DMS53 (cell line): ENCODE data around the gene ANKMY1.

Source experiments
- DNase-seq: peaks from one replicate; lab custom pipeline; 2025; lab: John Stamatoyannopoulos, UW

ANKMY1 gene, protein sequence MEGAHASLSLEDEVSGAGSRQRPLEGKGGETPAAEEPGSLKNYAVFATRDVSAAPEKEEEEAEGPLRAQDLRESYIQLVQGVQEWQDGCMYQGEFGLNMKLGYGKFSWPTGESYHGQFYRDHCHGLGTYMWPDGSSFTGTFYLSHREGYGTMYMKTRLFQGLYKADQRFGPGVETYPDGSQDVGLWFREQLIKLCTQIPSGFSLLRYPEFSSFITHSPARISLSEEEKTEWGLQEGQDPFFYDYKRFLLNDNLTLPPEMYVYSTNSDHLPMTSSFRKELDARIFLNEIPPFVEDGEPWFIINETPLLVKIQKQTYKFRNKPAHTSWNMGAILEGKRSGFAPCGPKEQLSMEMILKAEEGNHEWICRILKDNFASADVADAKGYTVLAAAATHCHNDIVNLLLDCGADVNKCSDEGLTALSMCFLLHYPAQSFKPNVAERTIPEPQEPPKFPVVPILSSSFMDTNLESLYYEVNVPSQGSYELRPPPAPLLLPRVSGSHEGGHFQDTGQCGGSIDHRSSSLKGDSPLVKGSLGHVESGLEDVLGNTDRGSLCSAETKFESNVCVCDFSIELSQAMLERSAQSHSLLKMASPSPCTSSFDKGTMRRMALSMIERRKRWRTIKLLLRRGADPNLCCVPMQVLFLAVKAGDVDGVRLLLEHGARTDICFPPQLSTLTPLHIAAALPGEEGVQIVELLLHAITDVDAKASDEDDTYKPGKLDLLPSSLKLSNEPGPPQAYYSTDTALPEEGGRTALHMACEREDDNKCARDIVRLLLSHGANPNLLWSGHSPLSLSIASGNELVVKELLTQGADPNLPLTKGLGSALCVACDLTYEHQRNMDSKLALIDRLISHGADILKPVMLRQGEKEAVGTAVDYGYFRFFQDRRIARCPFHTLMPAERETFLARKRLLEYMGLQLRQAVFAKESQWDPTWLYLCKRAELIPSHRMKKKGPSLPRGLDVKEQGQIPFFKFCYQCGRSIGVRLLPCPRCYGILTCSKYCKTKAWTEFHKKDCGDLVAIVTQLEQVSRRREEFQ

DNA sequence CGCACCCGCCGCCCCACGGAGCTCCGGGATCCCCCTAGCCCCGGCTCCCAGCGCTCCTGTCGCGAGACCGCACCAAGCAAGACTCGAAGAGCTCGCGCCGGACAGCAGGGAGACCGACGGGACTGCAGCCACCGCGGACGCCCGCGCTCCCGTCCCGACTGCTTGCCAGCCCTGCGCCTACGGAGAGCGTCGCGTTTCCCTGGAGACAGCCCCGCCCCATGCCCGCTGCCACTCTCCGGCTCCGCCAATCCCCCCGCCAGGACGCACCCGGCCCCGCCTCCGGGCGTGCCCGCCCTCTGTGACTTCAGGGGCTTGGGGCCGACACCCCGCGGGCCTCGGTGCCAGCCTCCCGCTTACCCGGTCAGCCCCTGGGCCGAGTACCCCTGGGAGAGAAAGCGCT is at the start of gene ANKMY1:
ANKMY1 (minus strand) TSS at position 181 of the 400 bp plus-strand sequence. CDS start 653 bp downstream, outside the sequence.
- no peak for DNase-seq

DNA sequence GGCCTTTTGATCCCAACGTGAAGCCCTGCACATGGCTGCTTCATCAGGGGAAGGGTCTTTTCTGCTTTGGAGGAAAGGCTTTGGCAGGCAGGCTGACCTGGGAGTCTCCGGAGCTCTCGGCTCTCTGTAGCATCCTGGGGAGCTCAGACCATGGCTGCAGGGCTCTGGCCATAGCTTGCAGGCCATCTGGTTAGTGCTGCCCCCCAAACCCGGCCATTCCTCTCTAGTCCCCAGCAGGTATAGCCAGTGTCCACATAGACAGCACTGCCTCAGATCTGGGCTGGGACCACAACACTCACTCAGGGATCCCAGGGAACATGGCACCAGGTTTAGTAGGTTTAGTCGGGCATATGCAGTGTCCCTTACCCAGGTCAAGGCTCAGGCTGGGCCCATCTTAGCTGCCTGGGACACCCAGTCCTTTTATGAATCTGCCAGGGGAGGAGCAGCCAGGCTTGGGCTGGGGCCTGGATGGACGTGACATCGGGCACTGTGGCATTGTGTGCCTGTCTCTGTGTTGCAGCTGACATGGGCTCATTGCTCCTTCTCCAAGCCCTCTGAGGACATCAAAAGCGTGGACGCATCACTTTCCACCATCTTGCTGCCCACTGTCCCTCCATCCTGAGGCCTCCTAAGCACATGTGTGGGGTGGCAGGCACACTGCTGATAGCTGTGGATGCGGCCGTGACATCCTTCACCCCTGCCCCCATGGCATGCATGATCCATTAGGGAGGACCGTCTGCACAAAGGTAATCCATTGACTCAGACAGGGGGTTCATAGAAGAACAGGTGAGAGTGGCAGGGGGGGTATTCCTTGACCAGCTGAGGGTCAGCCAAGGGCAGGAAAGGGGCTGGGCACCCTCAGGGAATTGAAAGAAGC is 48.3 kb upstream of the ANKMY1 start:
- DNase-seq = no peak

DNA sequence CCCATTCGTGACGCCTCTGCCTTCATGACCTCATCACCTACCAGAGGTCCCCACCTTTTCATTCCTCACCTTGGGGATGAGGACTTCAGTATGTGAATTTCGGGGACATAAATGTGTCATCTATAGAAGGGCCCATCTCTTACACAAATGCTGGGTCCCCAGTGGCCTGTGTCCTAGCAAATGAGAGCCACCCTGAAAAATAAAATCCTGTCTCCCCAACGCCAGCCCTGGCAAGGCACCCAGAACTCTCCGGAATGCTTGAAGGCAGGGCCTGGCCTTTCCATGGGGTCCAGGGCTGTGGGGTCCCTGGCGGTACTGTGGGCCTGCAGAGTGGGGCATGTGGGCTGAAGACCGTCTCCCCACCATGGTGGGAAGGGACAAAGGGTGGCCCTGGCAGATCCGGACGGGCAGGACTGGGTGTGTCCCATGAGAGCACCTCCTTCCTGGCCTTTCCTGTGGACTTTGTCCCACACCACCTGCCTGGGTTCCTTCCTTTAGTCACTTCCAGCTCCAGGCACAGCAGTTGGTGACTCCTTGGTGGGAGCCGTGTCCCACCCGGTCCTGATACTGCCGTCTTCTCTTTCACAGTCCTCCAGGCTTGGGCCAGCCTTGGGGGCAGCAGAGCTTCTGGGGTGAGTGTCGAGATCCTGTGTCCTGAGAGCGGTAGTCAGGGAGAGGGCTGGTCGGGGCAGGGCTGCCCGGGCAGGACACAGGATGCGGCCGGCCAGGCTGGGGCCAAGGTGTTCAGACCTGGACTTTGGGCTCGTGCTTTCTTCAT is 47.3 kb upstream of the ANKMY1 start:
- peak; percentile 76 for DNase-seq

DNA sequence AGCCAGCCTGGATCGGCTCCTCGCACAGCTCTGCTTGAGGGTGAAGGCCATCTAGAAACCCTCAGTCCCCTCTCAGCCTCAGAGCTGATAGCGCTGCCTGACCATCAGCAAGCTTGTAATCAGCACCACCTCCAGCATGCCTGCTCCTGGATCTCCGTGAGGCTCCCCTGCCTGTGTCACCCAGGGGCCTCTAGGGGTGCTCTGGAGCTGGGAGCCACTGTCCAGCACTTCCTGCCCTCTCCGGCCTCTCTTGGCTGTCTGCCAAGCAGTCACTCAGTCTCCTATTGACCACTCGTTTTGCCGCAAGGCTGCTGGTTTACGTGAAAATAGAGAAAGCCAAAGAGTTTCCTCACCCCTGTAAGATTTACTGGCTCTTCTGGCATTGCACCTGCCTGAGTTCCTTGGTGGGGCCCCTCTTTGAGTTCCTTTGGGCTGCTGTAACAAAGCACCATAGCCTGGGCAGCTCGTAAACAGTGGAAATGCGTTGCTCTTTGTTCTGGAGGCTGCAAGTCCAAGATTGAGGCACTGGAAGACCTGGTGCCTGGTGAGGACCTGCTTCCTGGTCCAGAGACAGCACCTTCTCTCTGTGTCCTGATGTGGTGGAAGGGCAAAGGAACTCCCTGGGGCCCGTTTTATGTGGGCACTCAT is 46.6 kb upstream of the ANKMY1 start:
- peak; percentile 82 for DNase-seq

DNA sequence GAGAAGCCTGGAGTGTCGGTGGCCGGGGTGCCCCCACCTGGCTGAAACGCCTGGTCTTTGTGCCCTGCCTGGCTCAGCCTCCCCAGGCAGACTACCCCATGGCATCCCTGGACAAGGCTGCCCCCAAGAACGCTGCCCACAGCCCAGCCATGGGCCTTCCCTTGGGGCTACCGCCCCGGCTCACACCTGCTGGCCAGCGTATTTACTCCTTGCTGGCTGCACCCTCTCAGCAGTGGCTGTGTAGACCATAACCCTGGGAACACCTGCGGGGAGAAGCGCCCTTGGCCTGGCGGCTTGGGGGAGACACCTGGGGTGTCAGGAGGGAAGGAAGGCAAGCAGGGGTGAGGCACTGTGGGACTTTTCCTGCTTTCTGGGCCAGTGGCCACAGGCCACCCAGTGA is 46.1 kb upstream of the ANKMY1 start:
- DNase-seq = no peak

DNA sequence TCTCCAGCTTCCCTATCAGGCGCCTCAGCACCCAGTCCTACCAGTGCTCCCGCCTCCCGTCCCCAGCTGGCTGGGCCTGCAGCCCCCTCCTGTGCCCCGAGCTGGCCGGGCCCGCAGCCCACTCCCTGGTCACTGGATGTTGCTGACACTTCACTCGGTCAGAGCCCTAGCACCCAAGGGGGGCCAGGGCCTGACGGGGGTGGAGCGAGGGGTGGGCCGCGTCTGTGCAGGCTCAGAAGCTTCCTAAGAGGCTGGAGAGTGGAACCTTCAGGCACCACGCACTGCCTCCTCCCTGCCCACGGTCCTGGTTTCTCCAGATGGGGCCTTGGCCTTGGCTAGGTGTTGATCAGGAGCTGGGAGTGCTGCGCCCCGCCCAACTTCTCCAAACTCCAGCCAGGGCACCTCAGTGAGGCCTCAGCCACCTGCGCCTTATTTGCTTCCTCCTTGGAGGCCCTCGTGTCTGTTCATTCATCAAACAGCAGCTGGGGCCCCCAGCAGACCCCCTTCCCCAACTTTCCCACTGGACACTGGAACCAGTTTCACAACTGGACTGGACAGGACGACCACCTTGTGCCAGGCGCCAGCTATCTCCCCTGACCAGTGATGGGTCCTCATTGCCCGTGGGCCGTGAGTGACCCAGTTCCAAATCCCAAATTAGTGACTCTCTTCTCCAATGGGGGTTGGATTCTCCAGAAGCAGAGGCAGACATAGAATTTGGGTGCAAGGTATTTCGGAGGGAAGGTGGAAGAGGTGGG is 45.5 kb upstream of the ANKMY1 start:
- no peak for DNase-seq

DNA sequence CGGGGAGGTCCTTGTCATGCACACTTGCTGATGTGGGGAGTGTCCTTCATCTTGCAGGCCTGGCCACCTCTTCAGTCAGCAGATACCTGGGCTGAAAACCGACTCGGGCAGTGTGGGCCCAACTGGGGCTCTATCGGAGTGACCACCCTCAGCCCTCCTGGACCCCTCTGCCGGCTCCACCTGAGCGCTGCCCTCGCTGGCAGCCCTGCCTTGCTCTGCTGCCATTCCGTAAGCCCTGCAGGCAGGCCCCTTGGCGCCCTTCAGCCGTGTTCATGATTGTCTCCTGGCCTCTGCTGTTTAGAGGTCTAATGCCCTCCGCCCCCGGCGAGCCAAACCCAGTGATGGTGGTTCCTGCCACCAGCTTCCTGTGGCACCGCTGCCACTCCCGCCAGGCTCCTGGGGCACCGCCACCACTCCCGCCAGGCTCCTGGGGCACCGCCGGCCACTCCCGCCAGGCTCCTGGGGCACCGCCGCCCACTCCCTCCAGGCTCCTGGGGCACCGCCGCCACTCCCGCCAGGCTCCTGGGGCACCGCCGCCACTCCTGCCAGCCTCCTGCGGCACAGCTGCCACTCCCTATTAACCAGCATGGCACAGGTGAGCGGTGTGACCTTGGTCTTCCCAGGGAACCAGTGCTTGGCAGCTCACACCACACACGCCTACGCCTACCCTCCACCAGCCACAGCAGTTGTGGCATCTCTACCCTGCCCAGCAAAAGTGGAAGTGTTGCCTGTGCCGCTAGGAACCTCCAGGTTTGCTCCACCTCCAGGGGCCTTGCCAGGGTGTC is 44.7 kb upstream of the ANKMY1 start:
- DNase-seq = no peak

DNA sequence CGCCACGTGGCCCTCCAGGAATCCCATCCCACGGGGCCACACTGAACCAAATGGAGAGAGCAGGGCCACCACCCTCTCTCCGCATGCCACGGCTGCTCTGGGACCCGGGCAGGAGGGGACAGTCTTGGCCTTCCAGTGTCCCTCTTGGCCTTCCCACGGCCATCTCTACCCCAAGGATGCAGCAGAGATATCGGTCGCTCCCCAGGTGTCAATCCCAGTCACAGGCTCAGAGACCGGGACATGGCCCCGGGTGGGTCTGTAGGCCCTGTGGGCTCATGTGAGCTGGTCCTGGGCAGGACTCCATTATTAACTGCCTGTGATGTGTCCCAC is 44.0 kb upstream of the ANKMY1 start:
- DNase-seq = no peak

DNA sequence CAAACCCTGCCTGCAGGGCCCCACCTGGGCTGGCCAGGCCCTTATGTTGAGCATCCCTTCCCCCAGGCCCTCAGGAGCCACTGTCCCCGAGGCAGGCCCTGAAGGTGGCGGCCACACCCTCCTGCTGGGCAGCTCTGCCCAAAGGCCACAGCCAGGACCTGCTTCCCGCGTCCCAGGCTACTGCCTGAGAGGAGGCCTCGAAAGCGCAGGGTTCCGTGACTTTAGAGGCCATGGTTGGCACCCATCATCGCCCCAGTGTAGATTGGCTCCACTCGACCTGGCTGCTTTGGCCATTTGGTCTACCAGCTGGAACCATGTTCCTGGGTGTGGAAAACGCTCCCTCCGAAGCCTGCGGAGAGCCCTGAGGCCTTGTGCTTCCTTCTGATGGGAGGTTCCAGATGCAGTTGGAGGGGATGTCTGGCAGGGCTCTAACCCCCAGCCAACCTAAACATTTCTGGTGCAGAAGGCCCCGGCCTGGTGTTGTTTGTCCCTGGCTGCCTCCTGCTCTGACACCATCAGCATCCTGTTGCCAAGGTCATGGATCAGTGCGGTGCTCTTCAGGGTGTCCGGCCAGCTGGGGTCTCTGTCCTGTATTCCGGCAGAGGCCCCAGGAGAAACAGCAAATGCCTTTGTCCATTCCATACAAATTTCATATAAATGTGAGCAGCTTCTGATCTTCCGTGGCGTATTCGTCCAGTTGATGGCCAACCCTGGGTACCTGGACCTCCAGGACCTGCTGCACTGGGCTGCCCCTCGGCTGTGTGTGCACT is 43.5 kb upstream of the ANKMY1 start:
- DNase-seq = no peak

DNA sequence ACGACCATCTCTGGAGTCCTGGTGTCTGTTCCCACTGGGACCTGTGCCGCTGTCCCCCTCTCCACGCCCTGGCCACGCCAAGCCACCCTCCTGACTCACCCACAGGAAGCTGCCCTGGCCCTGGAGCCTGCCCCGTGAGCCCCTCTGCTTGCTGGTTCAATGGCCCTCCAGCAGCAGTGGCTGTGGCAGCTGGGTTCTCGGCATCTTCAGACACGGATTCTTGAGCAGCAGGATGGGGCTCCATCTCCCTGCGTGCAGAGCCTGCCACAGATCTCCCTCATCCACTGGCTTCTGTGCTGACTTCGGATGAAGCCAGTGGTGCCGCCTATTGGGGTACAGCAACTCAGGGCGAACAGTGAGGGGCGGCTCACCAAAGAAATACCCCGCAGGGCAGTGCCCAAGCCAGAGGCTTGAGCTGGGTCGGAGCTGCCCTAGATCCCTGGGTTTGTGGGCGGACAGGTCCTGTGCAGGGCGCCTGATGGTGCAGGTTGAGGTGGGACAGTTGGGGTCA is 42.7 kb upstream of the ANKMY1 start:
- DNase-seq = no peak

DNA sequence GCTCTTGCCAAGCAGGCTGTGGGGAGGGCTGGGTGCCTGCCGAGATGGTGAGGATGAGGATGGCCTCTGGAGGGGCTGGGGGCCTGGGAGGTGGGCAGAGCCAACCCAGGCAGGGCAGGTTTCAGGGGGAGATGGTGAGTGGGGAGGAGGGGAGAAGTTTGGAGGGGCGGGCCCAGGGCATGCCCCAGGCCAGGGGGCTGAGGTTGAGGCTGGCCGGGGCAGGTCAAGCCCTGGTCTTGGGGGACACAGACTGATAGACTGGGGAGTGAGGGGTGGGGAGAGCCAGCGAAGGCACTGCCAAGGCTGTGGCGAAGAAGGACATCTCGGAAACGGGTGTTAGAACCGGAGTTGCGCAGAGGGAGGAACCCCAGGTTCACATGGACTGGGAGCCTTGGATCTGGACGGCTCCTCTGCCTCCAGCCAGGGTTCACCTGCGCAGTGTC is 41.4 kb upstream of the ANKMY1 start:
- no peak for DNase-seq

DNA sequence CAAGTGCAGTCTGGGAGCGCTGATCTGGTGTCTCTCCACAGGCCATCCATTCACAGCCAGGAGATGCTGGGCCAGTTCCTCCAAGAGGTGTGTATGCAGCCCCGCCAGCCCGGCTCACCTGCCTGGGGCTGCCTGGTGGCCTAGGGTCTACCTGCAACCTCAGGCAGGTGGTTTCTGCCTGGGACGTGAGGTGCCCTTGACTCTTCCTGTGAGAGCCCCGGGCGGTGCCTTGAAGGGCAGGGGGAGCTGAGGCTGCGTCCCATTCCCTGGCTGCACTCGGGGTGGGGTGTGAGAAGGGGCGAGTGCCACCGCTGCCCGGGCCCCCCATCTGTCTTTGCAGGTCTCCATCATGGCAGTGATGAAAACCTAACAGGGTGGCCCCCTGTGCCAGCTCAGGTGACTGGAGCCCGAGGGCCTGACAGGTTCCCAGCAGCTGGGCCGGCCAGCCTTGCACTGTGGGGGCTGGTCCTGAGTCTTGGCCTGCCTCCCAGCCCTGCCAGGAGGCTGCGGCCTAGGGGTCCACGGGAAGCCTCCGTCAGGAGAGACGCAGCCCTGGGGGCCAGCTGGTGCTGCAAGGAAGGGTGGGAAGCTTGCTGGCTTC is 40.6 kb upstream of the ANKMY1 start:
- DNase-seq = no peak

DNA sequence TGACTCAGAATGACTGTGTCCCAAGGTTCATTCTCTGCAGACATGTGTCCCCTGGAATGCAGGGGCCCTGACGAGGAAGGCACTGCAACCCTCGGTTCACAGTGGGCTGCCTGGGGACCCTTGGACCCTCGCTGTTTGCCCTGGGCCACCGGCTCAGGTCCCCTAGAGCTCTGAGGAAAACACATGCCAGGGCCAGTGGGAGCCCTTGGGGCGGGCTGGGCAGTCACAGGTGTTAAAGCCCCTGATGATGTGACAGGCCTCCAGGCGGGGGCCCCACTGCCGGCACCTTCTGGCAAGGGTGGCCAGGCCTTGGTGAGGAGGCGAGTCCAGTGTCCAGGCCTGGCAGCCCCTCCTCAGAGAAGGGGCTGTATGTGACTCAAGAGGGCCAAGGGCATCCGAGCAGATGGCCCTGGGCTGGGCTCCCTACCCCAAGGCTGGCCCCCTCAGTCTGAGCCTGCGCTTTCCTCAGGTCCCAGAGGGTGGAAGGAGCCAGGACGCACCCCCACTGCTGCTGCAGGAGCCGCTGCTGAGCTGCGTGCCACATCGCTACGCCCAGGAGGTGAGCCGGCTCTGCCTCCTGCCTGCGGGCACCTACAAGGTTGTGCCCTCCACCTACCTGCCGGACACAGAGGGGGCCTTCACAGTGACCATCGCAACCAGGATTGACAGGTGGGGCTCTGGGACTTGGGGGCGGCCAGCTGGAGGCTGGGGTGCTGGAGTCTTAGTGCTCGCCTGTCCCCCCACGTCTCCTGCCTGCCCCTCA is 39.8 kb upstream of the ANKMY1 start:
- DNase-seq = no peak

DNA sequence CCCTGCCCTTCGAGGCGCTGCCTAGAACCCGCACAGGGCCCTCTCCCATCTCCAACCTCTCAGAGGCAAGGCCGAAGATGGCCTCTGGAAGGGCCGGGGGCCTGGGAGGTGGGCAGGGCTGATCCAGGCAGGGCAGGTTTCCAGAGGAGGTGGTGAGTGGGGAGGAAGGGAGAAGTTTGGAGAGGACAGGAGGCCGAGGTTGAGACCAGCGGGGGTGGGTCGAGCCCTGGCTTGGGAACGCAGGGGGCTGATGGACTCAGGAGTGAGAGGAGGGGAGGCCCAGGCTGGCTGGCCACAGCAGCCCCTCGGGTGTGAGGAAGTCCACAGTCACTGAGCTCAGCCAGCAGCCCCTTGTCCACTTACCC is 39.2 kb upstream of the ANKMY1 start:
- no peak for DNase-seq

DNA sequence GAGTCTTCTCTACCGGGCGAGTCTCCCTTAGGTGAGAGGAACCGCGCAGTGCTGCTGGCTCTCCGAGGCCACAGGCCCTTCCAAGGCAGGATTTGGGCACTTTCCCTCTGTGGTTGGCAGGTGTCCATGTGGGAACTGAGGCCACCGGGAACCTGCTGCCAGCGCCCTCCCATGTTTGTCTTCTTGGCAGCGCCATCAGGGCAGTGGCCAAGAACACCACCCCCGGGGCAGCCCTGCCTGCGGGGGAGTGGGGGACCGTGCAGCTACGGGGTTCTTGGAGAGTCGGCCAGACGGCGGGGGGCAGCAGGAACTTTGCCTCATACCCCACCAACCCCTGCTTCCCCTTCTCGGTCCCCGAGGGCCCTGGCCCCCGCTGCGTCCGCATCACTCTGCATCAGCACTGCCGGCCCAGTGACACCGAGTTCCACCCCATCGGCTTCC is 38.7 kb upstream of the ANKMY1 start:
- no peak for DNase-seq

DNA sequence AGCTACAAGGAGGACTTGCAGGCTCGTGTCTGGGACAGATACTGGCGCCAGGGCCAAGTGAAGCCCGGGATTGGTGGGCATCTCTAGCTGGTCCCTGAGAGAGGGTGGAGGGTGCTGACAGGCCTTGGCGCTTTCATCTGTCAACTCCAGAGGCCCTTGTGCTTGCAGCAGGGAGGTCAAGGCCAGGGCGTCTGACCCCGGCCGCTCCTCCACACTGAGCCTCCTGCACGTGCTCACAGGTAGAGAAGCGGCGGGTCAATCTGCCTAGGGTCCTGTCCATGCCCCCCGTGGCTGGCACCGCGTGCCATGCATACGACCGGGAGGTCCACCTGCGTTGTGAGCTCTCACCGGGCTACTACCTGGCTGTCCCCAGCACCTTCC is 38.3 kb upstream of the ANKMY1 start:
- DNase-seq = no peak
